Vagina (tissue), 2 donors: ENCODE results near the gene GALNT9. TPM values are rescaled to one million over a fixed set of nuclear protein-coding genes. Genes with fewer than 3 reads are reported as not detected.

ENCODE experiments used
- DNase-seq, 2 donors: peaks; one replicate each; pipeline ENCODE4 v3.0.0-alpha.2; 2017; ENCODE audit errors: extremely low spot score in 2 of 2
- H3K27ac ChIP-seq: fragments of 200-600 bp; sonication (generic); one replicate; pipeline ENCODE4 v1.5.1; 2019
- H3K27me3 ChIP-seq: fragments of 200-600 bp; sonication (generic); one replicate; pipeline ENCODE4 v1.5.1; 2019
- H3K36me3 ChIP-seq, 2 donors: fragments of 200-600 bp; sonication (generic); one replicate each; pipeline ENCODE4 v1.5.1; 2017 to 2019
- H3K4me1 ChIP-seq: fragments of 200-600 bp; sonication (generic); one replicate; pipeline ENCODE4 v1.5.1; 2019
- H3K4me3 ChIP-seq, 2 donors: fragments of 200-600 bp; sonication (generic); 1 replicate in 1 of 2; 2 replicates in 1 of 2; pipeline ENCODE4 v1.5.1; 2016 to 2019
- H3K9me3 ChIP-seq: fragments of 200-600 bp; sonication (generic); one replicate; pipeline ENCODE4 v1.5.1; 2019
- POLR2A ChIP-seq, 2 donors: fragments of 450-650 bp; IDR thresholded peaks; one replicate each; pipeline ENCODE4 v1.6.1; 2017; ENCODE audit warnings: antibody characterized with exemption in 2 of 2, mild to moderate bottlenecking in 2 of 2, moderate library complexity in 2 of 2
- POLR2AphosphoS5 ChIP-seq, 2 donors: sonication (generic); formaldehyde crosslinking; IDR thresholded peaks; one replicate each; pipeline ENCODE4 v1.9.0; 2017; ENCODE audit warnings: antibody characterized with exemption in 2 of 2, mild to moderate bottlenecking in 2 of 2, low read depth in 1 of 2; ENCODE audit not compliant: insufficient read depth in 1 of 2
- intact Hi-C: fragments of 100-400 bp; cut with DNase I; formaldehyde crosslinking; loops from one replicate; pipeline ENCODE4 v1.15.1; 2023
- total RNA-seq: library from RNA; depleted of rRNA; stranded (reverse); fragments of >200 nt; gene quantifications from one replicate; pipeline ENCODE4 v1.2.3, GENCODE V29; 2016
- TF ChIP-seq, protein P1 (sequence below), 3 experiments: fragments of 450-650 bp in 2 of 3; fragments of 200-600 bp in 1 of 3; sonication (generic) in 1 of 3; IDR thresholded peaks; one replicate each; pipeline ENCODE4 v1.5.1; 2017 to 2019; ENCODE audit warnings: antibody characterized with exemption in 3 of 3, mild to moderate bottlenecking in 2 of 3, moderate library complexity in 2 of 3

The GALNT9 gene
- total RNA-seq, 1 donor from 2014 or later: 1.5 TPM

DNA sequence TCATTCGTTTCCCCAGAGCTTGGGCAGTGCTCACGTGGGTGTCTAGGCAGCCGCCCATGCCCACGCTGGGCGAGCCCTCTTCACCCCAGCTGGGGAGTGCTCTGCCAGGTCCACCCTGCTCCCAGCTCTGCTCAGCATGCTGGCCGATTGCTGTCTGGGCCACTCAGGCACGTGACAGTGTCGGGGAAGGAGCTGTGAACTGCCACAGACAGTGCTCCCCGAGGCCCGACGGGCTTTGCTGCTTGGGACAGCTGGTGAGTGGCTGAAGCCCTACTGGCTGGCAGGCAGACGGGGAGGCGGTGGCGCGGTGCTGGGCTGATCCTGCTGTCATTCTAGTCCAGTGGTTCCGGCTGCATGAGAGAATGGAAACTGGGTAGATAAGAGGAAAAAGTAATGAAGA lies 169.4 kb downstream of the GALNT9 start:
- H3K27ac ChIP-seq: no peak overlapping the region

DNA sequence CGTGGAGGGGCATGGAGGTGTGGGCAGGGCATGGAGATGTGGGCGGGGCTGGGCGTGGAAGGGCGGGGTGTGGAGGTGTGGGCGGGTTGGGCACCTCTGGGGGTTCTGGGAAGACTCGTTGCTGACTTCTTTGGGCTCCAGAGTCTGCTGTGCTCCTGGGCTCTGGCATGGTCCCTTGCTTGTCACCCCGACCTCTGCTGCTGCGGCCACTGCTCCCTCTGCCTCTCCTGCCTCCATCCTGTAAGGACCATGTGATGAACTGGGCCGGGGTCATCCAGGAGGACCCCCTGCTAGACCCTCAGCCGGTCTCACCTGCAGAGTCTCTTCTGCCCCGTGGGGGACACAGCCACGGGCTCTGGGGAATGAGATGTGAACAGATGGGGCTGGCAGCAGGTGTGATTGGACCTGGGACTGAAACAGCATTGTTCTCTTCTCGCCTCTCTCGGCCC lies 169.8 kb downstream of the GALNT9 start:
- H3K4me3 ChIP-seq: no peak overlapping the region
- H3K9me3 ChIP-seq: no peaks in the 10 kb centered on the region
- intact Hi-C loops: loop anchor here (10.0 kb wide), 1 partner anchor 455 kb away; the partner anchor contains the start of genes LRCOL1 and P2RX2
- H3K4me1 ChIP-seq: peaks cover 8% of the 10 kb centered on the region
- no peak for DNase-seq
- no peaks in the 10 kb centered on the region for H3K36me3 ChIP-seq
- TF ChIP-seq, protein P1, sequence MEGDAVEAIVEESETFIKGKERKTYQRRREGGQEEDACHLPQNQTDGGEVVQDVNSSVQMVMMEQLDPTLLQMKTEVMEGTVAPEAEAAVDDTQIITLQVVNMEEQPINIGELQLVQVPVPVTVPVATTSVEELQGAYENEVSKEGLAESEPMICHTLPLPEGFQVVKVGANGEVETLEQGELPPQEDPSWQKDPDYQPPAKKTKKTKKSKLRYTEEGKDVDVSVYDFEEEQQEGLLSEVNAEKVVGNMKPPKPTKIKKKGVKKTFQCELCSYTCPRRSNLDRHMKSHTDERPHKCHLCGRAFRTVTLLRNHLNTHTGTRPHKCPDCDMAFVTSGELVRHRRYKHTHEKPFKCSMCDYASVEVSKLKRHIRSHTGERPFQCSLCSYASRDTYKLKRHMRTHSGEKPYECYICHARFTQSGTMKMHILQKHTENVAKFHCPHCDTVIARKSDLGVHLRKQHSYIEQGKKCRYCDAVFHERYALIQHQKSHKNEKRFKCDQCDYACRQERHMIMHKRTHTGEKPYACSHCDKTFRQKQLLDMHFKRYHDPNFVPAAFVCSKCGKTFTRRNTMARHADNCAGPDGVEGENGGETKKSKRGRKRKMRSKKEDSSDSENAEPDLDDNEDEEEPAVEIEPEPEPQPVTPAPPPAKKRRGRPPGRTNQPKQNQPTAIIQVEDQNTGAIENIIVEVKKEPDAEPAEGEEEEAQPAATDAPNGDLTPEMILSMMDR (IDR thresholded peaks at IDR 0.05): no peak
- TF ChIP-seq POLR2AphosphoS5 (IDR thresholded peaks at IDR 0.05; ENCODE audit: insufficient read depth in 1 of 2, low read depth in 1 of 2) (no peak), POLR2A (IDR thresholded peaks at IDR 0.05) (no peak)
- peaks cover 5% of the 10 kb centered on the region for H3K27me3 ChIP-seq
- no peak overlapping the region for H3K27ac ChIP-seq

More for the DNA sequence above, 169.4 kb downstream of the GALNT9 start:
- Histone ChIP-seq H3K4me3 (no peak overlapping the region), H3K27me3 (peaks cover 5% of the 10 kb centered on the region), H3K36me3 (no peaks in the 10 kb centered on the region), H3K4me1 (peaks cover 8% of the 10 kb centered on the region), H3K9me3 (no peaks in the 10 kb centered on the region)
- no peak for TF ChIP-seq POLR2A (IDR thresholded peaks at IDR 0.05)
- intact Hi-C loops: no loop called here
- DNase-seq: no peak

GRCh38 chr12:132158677-132159554 lies 170.5 kb downstream of the GALNT9 start:
- intact Hi-C loops: loop anchor here (10.0 kb wide), 1 partner anchor 456 kb away; the partner anchor contains the start of genes LRCOL1 and P2RX2
- peaks cover 14% of the 10 kb centered on the region for H3K4me1 ChIP-seq
- H3K36me3 ChIP-seq: no peaks in the 10 kb centered on the region
- H3K27ac ChIP-seq: no peak overlapping the region
- H3K27me3 ChIP-seq: peaks cover 5% of the 10 kb centered on the region
- DNase-seq: no peak
- no peak for TF ChIP-seq POLR2AphosphoS5 (IDR thresholded peaks at IDR 0.05; ENCODE audit: insufficient read depth in 1 of 2, low read depth in 1 of 2)
- TF ChIP-seq POLR2A (IDR thresholded peaks at IDR 0.05): no peak
- TF ChIP-seq, protein P1 (IDR thresholded peaks at IDR 0.05): no peak
- H3K9me3 ChIP-seq: no peaks in the 10 kb centered on the region
- H3K4me3 ChIP-seq: no peak overlapping the region

- Histone ChIP-seq H3K27ac (no peak overlapping the region), H3K9me3 (no peaks in the 10 kb centered on the region), H3K4me1 (peaks cover 8% of the 10 kb centered on the region), H3K27me3 (no peaks in the 10 kb centered on the region), H3K36me3 (no peaks in the 10 kb centered on the region), H3K4me3 (no peak overlapping the region)
- no peak for DNase-seq
- intact Hi-C loops: loop anchor here (10.0 kb wide), 1 partner anchor 457 kb away; the partner anchor contains the start of genes LRCOL1 and P2RX2
- TF ChIP-seq POLR2AphosphoS5 (IDR thresholded peaks at IDR 0.05; ENCODE audit: insufficient read depth in 1 of 2, low read depth in 1 of 2) (no peak), POLR2A (IDR thresholded peaks at IDR 0.05) (no peak)
- TF ChIP-seq, protein P1 (IDR thresholded peaks at IDR 0.05): no peak
Measured at GRCh38 chr12:132157733-132158409, 171.5 kb downstream of the GALNT9 start.

- intact Hi-C loops: loop anchor here (10.0 kb wide), 1 partner anchor 458 kb away; the partner anchor contains the start of genes LRCOL1 and P2RX2
- no peaks in the 10 kb centered on the region for H3K27me3 ChIP-seq
- DNase-seq: no peak
- no peak overlapping the region for H3K4me3 ChIP-seq
- no peak for TF ChIP-seq POLR2A (IDR thresholded peaks at IDR 0.05)
- no peak for TF ChIP-seq POLR2AphosphoS5 (IDR thresholded peaks at IDR 0.05; ENCODE audit: insufficient read depth in 1 of 2, low read depth in 1 of 2)
- TF ChIP-seq, protein P1 (IDR thresholded peaks at IDR 0.05): no peak
- H3K9me3 ChIP-seq: no peaks in the 10 kb centered on the region
- H3K36me3 ChIP-seq: peaks cover 0 to 7% of the 10 kb centered on the region in 2 donors
- H3K27ac ChIP-seq: no peak overlapping the region
- peaks cover 6% of the 10 kb centered on the region for H3K4me1 ChIP-seq
Measured at GRCh38 chr12:132156573-132157325, 172.6 kb downstream of the GALNT9 start.
